Measurements from ENCODE around the gene ERICH6. TPM values are rescaled to one million over a fixed set of nuclear protein-coding genes. Genes with fewer than 3 reads are reported as not detected.

ERICH6 gene
- total RNA-seq, 8 experiments from 2014 or later, result 0.20 to 0.43 (median 0.23) TPM; not detected in 2

DNA sequence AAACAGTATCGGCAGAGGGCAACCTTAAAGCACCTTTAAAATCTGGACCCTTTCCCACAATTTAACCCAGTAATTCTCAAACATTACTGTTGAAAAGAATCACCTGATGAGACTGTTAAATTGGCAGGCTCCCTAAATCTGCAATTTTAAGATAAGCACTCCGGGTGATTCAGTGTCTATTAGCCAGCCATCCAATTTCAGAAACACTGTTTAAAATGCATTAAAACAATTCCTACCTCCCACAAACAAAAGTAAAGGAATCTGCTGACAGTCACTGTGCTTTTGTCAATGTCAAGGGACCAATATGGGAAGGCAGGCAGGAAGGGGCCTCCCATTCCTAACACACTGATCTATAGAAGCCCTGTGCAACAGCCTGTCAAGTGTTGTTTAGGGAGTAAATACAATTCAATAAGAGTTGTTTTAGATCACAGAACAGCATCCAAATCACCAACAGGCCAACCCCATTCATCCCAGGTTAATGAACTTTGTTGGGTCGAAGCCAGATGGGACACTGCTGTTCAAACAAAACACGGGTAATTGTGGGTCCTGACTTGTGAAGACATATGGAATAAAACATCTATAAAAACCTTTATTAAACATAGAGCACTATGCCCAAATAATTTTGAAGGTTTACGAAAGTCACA, 37.9 kb upstream of the ERICH6 start:
- H3K27ac ChIP-seq, result no peak overlapping the region
- H3K4me1 ChIP-seq (replicated peaks in 1 of 2), result peaks cover 6 to 17% of the 10 kb centered on the region in 2 donors
- peak in 1 of 8 experiments; percentile 44 for ATAC-seq (replicated peaks in 6 of 8)
- WGBS, 10 experiments, result 73 to 100% (median 92%) methylated on average over 1 to 5 of the region's 5 CpGs
- in situ Hi-C loops (cut with MboI; ENCODE audit: low pct_unique_long_range_greater_than_20kb in 2 of 9, low sequenced_read_pairs in 9 of 9, unreplicated experiment in 9 of 9), result no loop called here
- H3K4me3 ChIP-seq, result no peak overlapping the region

DNA sequence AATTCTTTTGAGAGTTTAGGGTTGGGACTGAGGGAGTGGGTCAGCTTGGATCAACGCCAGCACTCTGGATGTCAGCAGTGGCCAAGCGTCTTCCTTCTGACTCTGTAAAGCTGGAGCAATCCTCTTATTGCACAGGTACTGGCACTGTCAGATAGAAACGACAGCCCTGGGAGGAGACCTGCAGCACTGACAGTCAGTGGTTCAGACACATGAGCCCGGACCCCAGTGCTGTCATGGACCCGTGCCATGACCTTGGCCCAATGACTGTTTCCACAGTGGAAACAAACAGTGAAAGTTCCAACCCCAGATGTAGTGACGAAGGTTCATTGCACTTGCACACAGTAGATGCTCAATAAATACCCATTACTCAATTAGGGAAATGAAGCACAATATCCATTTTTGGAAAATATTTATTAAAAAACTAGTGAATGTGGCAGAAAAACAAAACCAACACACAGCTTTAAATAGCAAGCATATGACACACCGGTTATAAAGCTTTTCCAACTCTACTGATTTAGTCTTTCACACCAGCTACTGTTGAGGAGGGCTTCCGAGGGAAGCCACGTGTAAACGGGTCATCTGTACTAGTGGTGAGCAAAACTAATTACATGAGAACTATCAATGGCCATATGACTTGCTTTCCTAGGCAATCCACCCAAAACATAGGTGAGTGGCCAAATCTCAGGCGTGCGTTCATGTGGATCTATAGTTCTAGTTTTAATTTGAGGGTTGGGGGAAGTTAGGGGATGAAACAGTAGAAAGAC, 37.2 kb upstream of the ERICH6 start:
- Histone ChIP-seq H3K27ac (no peak overlapping the region), H3K4me1 (replicated peaks in 1 of 2) (peaks cover 6 to 17% of the 10 kb centered on the region in 2 donors), H3K4me3 (no peak overlapping the region)
- in situ Hi-C loops (cut with MboI; ENCODE audit: low pct_unique_long_range_greater_than_20kb in 2 of 9, low sequenced_read_pairs in 9 of 9, unreplicated experiment in 9 of 9), result no loop called here
- ATAC-seq (replicated peaks in 6 of 8), result no peak
- 87 to 100% (median 92%) methylated on average over 2 to 9 of the region's 12 CpGs; no CpG with 5 or more reads in 1 of the 10 experiments for WGBS, 10 experiments

DNA sequence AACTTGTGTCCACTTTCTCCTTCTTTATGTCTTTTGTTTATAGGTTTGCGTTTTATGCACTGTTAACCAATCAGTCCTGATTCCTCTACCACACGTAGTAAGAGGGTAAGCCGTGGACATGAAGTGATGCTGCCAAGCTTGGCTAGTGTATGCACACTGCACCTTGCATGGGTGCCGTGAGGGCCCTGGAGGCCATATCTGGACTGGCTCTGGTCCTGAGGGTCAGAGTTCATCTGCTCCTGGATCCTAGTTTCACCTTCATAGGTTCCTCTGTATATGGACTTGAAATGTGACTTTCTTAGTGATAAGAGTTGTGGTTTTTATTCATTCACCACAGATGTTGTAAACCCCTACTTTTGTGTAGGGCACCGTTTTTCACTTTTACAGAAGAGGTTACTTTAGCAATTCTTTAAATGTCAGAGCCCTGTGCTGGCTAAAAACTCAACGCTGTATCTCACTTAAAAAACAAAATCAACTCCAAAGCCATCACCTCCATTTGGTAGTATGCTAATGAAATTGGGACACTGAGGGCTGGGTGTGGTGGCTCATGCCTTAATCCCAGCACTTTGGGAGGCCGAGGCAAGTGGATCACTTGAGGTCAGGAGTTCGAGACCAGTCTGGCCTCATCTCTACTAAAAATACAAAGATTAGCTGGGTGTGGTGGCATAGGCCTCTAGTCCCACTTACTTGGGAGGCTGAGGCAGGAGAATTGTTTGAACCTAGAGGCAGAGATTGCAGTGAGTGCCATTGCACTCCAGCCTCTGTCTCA, 36.3 kb upstream of the ERICH6 start:
- peaks cover 6 to 16% of the 10 kb centered on the region in 2 donors for H3K4me1 ChIP-seq (replicated peaks in 1 of 2)
- in situ Hi-C loops (cut with MboI; ENCODE audit: low pct_unique_long_range_greater_than_20kb in 2 of 9, low sequenced_read_pairs in 9 of 9, unreplicated experiment in 9 of 9), result no loop called here
- no peak overlapping the region for H3K4me3 ChIP-seq
- no peak for ATAC-seq (replicated peaks in 6 of 8)
- no peak overlapping the region for H3K27ac ChIP-seq
- 69 to 100% (median 92%) methylated on average over 1 to 7 of the region's 8 CpGs for WGBS, 10 experiments

DNA sequence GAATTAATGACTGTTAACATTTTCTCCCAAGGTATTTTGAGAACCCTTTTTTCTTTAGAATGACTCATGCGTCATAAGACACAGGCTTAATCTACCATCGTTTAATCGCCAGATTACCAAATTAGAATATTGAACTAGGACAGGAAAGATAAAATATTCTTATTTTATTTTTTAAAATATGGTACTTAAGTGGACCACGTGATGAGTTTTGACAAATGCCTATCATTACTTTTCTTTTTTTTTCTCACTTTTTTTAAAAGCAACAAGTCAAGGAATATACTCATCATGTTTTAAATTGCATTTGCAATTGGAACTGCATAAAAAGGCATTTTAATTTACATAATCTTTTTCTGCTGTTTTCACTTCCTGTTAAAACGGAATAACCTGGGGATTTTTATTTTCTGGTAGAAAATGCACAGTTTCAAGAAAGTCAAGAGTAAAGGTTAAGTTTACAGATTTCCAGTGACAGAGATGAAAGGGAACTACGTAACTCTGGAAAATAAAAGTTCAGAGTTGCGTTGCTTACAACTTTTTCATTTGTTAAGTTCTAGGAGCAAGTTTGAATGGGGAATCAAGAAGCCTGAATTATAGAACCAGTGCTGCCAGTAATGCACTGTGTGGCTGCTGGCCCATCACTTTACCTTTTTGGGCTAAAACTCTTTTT, 35.6 kb upstream of the ERICH6 start:
- Histone ChIP-seq H3K4me1 (replicated peaks in 1 of 2) (peaks cover 6 to 10% of the 10 kb centered on the region in 2 donors), H3K27ac (no peak overlapping the region), H3K4me3 (no peak overlapping the region)
- ATAC-seq (replicated peaks in 6 of 8), result peak in 1 of 8 experiments; percentile 25
- in situ Hi-C loops (cut with MboI; ENCODE audit: low pct_unique_long_range_greater_than_20kb in 2 of 9, low sequenced_read_pairs in 9 of 9, unreplicated experiment in 9 of 9), result no loop called here
- 54 to 100% (median 89%) methylated on average over 5 to 7 of the region's 7 CpGs for WGBS, 10 experiments

DNA sequence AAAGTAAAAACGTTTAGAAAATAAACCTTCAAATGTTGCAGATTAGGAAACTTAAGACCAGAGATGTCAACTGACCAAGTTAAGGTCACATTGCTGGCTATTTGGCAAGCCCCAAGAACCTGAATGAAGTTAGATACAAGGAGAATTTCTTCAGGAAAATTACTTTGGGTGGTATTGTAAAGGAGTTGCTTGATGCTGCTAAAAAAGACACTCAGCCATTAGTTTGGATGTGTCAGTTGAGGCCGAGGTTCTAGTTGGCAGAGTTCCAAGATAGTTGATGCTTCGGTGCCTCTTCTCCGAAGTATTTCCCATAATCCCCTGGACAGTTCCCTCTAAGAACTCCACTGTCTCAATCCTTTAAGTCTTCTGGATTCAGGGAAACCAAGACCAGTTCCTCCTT, 35.0 kb upstream of the ERICH6 start:
- in situ Hi-C loops (cut with MboI; ENCODE audit: low pct_unique_long_range_greater_than_20kb in 2 of 9, low sequenced_read_pairs in 9 of 9, unreplicated experiment in 9 of 9), result no loop called here
- Histone ChIP-seq H3K4me1 (replicated peaks in 1 of 2) (peaks cover 6 to 7% of the 10 kb centered on the region in 2 donors), H3K27ac (no peak overlapping the region), H3K4me3 (no peak overlapping the region)
- 20 to 71% (median 45%) methylated on average over 1 to 4 of the region's 4 CpGs; no CpG with 5 or more reads in 2 of the 10 experiments for WGBS, 10 experiments
- ATAC-seq (replicated peaks in 6 of 8), result peak in 1 of 8 experiments; percentile 23

DNA sequence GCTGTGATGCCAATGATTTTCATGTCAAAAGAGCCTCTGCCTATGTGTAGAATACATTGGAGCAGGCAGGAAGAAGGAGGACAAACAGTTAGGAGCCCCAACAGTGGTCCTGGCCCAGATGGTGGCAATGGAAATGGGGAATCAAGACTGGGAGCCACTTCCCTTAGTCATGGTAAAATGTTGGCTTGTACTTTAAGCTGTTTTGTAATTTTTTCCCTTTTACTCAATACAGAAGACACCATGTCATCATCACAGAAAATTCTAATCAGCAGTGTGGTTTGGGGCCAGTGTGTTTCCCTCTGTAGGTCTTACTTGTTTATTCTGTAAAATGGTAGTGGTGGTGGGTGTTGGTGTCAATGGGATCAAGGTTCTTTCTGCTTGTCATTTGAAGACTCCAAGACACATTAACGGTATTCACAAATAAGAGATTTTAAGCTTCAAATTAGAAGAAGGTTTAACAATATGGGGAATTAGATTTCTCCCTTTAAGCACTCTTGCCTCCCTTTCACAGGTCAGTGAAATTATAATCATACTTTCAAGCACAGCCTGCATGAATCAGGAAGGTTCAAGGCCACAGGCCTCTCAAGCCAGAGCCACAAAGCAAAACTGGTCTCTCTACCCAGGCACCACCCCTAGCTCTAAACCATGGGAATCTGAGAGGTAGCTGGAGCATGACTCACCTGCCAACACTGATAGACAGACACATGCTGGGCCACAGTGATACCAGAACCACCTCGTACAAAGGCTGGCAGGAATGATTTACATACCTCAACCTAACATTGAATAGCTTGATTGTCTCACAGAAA, 34.4 kb upstream of the ERICH6 start:
- Histone ChIP-seq H3K4me3 (no peak overlapping the region), H3K27ac (no peak overlapping the region), H3K4me1 (replicated peaks in 1 of 2) (peaks cover 6 to 7% of the 10 kb centered on the region in 2 donors)
- in situ Hi-C loops (cut with MboI; ENCODE audit: low pct_unique_long_range_greater_than_20kb in 2 of 9, low sequenced_read_pairs in 9 of 9, unreplicated experiment in 9 of 9), result no loop called here
- WGBS, 10 experiments, result 20 to 100% (median 60%) methylated on average over 1 to 2 of the region's 2 CpGs; no CpG with 5 or more reads in 4 of the 10 experiments
- ATAC-seq (replicated peaks in 6 of 8), result peak in 2 of 8 experiments; percentile 16 to 28

DNA sequence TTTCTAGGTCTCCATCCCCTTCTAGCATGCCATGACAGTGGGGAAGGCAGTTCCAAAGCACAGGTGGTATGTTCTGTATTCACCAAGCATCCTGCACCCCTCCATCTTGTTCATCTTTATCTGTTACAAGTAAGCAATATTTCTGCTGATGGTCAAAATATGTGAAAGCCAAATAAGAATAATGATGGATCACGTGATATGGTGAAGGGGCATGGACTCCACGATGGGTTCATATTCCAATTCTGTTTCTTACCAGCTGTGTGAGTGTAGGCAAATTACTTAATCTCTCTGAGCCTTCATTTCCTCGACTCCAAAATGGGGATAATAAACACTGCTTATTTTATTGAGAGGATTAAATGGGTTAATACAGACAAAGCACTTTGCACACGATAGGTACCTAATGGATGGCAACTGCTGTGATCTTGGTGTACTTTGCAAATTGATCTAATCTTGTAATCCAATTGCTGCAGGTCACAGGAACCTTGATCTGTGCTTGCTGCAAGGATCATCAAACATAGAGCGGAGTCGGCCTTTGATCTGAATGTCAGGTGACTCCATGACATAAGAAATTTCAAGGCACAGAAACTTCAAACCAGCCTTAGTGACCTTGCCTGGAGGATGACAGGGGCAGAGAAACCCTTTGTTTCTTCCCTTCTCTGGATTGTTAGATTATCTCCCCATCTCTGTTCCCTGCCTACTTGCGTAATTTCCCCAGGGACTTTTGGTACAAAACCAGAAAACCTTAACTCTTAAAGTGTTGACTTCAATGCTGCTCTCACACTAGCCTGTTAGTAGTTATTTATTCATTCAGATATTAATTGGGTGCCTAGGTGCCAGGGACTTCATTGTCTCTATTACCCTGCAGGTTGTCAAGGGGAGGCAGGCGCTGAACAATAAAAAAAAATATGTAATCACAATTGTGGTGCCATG, 33.4 kb upstream of the ERICH6 start:
- in situ Hi-C loops (cut with MboI; ENCODE audit: low pct_unique_long_range_greater_than_20kb in 2 of 9, low sequenced_read_pairs in 9 of 9, unreplicated experiment in 9 of 9), result no loop called here
- no peak overlapping the region for H3K27ac ChIP-seq
- WGBS, 10 experiments, result 50 to 100% (median 91%) methylated on average over 1 to 8 of the region's 8 CpGs
- no peak overlapping the region for H3K4me3 ChIP-seq
- ATAC-seq (replicated peaks in 6 of 8), result no peak
- peaks cover 6 to 7% of the 10 kb centered on the region in 2 donors for H3K4me1 ChIP-seq (replicated peaks in 1 of 2)

DNA sequence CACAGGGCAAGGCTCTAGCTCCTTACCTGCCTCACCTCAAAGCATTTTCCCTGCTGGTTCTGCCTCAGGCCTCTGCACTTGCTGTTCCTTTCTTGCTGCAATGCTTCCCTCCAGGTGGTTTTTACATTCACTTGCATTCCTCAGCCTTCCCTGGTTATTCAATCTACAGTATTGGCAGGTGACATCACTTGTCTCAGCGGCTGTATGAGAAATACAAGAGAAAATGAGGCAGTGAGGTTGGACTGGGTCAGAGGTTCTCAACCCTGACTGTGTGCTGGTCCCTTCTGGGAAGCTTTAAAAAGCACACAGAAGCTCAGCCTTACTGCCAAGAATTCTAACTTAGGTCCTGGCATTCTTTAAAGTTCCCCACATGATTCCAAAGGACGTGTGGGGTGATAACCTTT, 32.6 kb upstream of the ERICH6 start:
- Histone ChIP-seq H3K4me3 (no peak overlapping the region), H3K27ac (no peak overlapping the region), H3K4me1 (replicated peaks in 1 of 2) (peaks cover 6 to 7% of the 10 kb centered on the region in 2 donors)
- no peak for ATAC-seq (replicated peaks in 6 of 8)
- 0 to 83% (median 30%) methylated on average over 1 to 2 of the region's 2 CpGs; no CpG with 5 or more reads in 4 of the 10 experiments for WGBS, 10 experiments
- in situ Hi-C loops (cut with MboI; ENCODE audit: low pct_unique_long_range_greater_than_20kb in 2 of 9, low sequenced_read_pairs in 9 of 9, unreplicated experiment in 9 of 9), result no loop called here

DNA sequence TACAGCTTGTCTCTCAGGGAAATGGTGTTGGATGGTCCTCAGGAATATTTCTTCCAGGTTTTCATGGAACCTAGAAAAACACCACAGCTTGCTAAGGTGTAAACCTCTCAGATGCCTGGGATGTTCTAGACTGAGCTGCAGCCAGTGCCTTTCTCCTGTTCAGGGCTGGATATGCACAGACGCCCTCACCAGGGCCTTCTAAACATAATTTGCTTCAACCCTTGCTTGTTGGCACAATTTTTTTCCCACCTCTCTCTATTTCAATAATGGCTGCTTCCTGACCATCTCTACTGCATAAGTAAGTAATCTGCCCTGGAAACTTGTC, 31.0 kb upstream of the ERICH6 start:
- H3K4me3 ChIP-seq, result no peak overlapping the region
- H3K4me1 ChIP-seq (replicated peaks in 1 of 2), result peaks cover 6 to 7% of the 10 kb centered on the region in 2 donors
- ATAC-seq (replicated peaks in 6 of 8), result no peak
- H3K27ac ChIP-seq, result no peak overlapping the region
- in situ Hi-C loops (cut with MboI; ENCODE audit: low pct_unique_long_range_greater_than_20kb in 2 of 9, low sequenced_read_pairs in 9 of 9, unreplicated experiment in 9 of 9), result no loop called here
- 25 to 83% (median 50%) methylated on average over 1 of the region's 1 CpG; no CpG with 5 or more reads in 4 of the 10 experiments for WGBS, 10 experiments

DNA sequence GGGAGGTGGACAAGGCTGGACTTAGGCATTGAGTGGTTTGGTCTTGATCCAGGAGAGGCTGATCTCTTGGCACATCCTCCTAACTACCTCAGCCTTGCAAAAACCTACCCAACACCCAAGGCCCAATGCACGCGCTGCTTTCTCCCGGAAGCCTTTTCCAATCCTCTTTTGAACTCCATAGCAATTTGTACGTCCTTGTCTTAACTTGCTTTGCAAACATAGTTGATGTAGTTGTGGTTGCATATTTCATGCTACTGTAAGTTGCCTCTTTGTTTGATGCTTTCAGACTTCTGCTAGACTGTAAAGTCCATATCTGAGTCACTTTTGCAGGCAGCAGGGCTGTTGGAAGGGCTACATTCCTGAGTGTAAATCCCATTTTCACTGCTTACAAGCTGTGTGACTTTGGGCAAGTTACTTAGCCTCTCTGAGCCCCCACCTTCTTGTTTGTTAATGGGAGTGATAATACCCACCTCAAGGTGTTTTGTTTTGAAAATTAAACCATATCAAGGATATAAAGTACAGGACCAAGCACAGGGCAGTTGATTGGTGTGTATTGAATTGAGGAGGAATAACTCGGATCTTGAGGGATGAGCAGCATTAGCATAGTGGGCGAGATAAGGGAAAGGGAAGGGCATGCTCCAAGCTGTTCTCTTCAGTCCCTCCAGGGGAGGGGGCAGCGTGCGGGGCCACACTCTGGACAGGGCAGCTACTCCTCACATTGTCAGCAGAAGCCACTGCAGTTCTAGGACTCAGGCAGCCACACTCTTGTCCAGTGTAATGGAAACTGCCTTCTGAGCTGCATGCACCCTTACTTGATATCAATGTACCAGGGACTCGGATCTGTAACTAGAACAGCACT, 30.4 kb upstream of the ERICH6 start:
- WGBS, 10 experiments, result 79 to 100% (median 97%) methylated on average over 1 to 8 of the region's 9 CpGs; no CpG with 5 or more reads in 1 of the 10 experiments
- Histone ChIP-seq H3K4me1 (replicated peaks in 1 of 2) (peaks cover 6 to 7% of the 10 kb centered on the region in 2 donors), H3K27ac (no peak overlapping the region), H3K4me3 (no peak overlapping the region)
- in situ Hi-C loops (cut with MboI; ENCODE audit: low pct_unique_long_range_greater_than_20kb in 2 of 9, low sequenced_read_pairs in 9 of 9, unreplicated experiment in 9 of 9), result no loop called here
- no peak for ATAC-seq (replicated peaks in 6 of 8)

Measured in motor neuron (in vitro differentiated cells).